SK-N-SH treated with all-trans-retinoic acid at 6 μM for 48 hours (cell line): ENCODE results near the gene GLIS2.

Experiments used
- ATAC-seq: fragments of 200-7000 bp; cut with Tn5 transposase; 3 replicates; pipeline ENCODE4 v1.9.1; 2020; ENCODE audit warnings: mild to moderate bottlenecking, moderate library complexity
- ARNTL ChIP-seq: fragments of 450-650 bp; formaldehyde crosslinking; IDR thresholded peaks from 2 replicates; pipeline ENCODE4 v1.5.0; 2020; ENCODE audit warnings: low read depth, mild to moderate bottlenecking, moderate library complexity, borderline replicate concordance
- BACH2 ChIP-seq: fragments of 250-450 bp; sonication (Bioruptor Pico); IDR thresholded peaks from 2 replicates; pipeline ENCODE4 v1.9.0; 2021; ENCODE audit warnings: mild to moderate bottlenecking, borderline replicate concordance
- CSDC2 ChIP-seq: fragments of 250-450 bp; sonication (Bioruptor Pico); IDR thresholded peaks from 2 replicates; pipeline ENCODE4 v1.5.0; 2020; ENCODE audit warnings: mild to moderate bottlenecking, moderate library complexity
- ESRRG ChIP-seq: fragments of 250-450 bp; sonication (Bioruptor Pico); IDR thresholded peaks from 2 replicates; pipeline ENCODE4 v1.6.1; 2021; ENCODE audit warnings: mild to moderate bottlenecking
- GLIS3 ChIP-seq: fragments of 250-450 bp; sonication (Bioruptor Pico); IDR thresholded peaks from 2 replicates; pipeline ENCODE4 v1.5.0; 2020; ENCODE audit warnings: mild to moderate bottlenecking, moderate library complexity
- ISL1 ChIP-seq: fragments of 250-450 bp; sonication (Bioruptor Pico); IDR thresholded peaks from 2 replicates; pipeline ENCODE4 v2.1.2; 2022; ENCODE audit warnings: mild to moderate bottlenecking, moderate library complexity
- OSR1 ChIP-seq: fragments of 250-450 bp; sonication (Bioruptor Pico); IDR thresholded peaks from 2 replicates; pipeline ENCODE4 v1.8.0; 2022; ENCODE audit warnings: moderate library complexity, mild to moderate bottlenecking, inconsistent platforms
- PPARA ChIP-seq: fragments of 250-450 bp; sonication (Bioruptor Pico); IDR thresholded peaks from 2 replicates; pipeline ENCODE4 v1.5.0; 2020; ENCODE audit warnings: mild to moderate bottlenecking, borderline replicate concordance
- RARB ChIP-seq: fragments of 250-450 bp; sonication (Bioruptor Pico); IDR thresholded peaks from 2 replicates; pipeline ENCODE4 v1.8.0; 2021; ENCODE audit warnings: mild to moderate bottlenecking, moderate library complexity
- SNAI2 ChIP-seq: fragments of 250-450 bp; sonication (Bioruptor Pico); IDR thresholded peaks from 2 replicates; pipeline ENCODE4 v1.5.0; 2020; ENCODE audit warnings: mild to moderate bottlenecking, moderate library complexity
- TCF4 ChIP-seq: fragments of 250-450 bp; sonication (Bioruptor Pico); IDR thresholded peaks from 2 replicates; pipeline ENCODE4 v1.8.0; 2021; ENCODE audit warnings: mild to moderate bottlenecking, moderate library complexity, borderline replicate concordance
- ZC3H10 ChIP-seq: fragments of 250-450 bp; sonication (Bioruptor Pico); IDR thresholded peaks from 2 replicates; pipeline ENCODE4 v1.5.1; 2021; ENCODE audit warnings: mild to moderate bottlenecking, moderate library complexity
- ZFP3 ChIP-seq: fragments of 250-450 bp; sonication (Bioruptor Pico); IDR thresholded peaks from 2 replicates; pipeline ENCODE4 v1.5.0; 2020; ENCODE audit warnings: mild to moderate bottlenecking, moderate library complexity
- ZFP30 ChIP-seq: fragments of 450-650 bp; formaldehyde crosslinking; IDR thresholded peaks from 2 replicates; pipeline ENCODE4 v1.5.0; 2022; ENCODE audit warnings: mild to moderate bottlenecking, moderate library complexity
- ZNF565 ChIP-seq: fragments of 450-650 bp; formaldehyde crosslinking; conservative IDR thresholded peaks from 2 replicates; pipeline ENCODE4 v1.5.0; 2020; ENCODE audit warnings: low read depth, mild to moderate bottlenecking, moderate library complexity
- ZNF70 ChIP-seq: fragments of 450-650 bp; formaldehyde crosslinking; IDR thresholded peaks from 2 replicates; pipeline ENCODE4 v1.5.0; 2020; ENCODE audit warnings: mild to moderate bottlenecking, moderate library complexity
- ZNF8 ChIP-seq: fragments of 450-650 bp; formaldehyde crosslinking; IDR thresholded peaks from 2 replicates; pipeline ENCODE4 v1.5.0; 2020; ENCODE audit warnings: mild to moderate bottlenecking, moderate library complexity
- TF ChIP-seq, protein P1 (sequence below): fragments of 250-450 bp; sonication (Bioruptor Pico); IDR thresholded peaks from 2 replicates; pipeline ENCODE4 v1.8.0; 2021; ENCODE audit warnings: low read depth, mild to moderate bottlenecking, moderate library complexity, borderline replicate concordance
- TF ChIP-seq, protein P2 (sequence below): fragments of 250-450 bp; sonication (Bioruptor Pico); IDR thresholded peaks from 2 replicates; pipeline ENCODE4 v1.8.0; 2020; ENCODE audit warnings: mild to moderate bottlenecking, moderate library complexity, borderline replicate concordance
- TF ChIP-seq, protein P3 (sequence below): fragments of 250-450 bp; sonication (Bioruptor Pico); IDR thresholded peaks from 2 replicates; pipeline ENCODE4 v1.5.1; 2020; ENCODE audit warnings: low read depth, mild to moderate bottlenecking, moderate library complexity
- TF ChIP-seq, protein P4 (sequence below): fragments of 250-450 bp; sonication (Bioruptor Pico); IDR thresholded peaks from 2 replicates; pipeline ENCODE4 v1.5.1; 2021; ENCODE audit warnings: mild to moderate bottlenecking, moderate library complexity

The GLIS2 gene

DNA sequence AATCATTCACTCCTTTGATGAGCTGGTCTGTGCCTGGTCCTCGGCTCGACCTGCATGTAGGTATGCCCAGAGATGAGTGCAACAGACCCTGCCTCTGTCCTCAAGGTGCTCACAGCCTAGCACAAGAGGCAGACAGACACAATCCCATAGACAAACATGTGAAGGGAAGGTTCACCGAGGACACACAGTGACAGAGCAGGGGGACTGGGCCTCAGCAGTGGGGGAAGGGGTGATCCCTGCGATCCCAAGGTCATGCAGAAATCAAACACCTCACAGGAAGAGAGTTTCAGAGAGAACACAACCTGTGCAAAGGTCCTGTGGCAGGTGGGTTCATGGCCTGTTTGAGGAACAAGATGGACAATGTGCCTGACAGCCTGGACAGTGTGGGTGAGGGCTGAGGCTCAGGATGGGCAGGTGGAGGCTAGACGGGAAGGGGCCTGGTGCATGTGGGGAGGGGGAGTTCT, 51.6 kb downstream of the GLIS2 start:
- ATAC-seq = no peak
- TF ChIP-seq ARNTL (CRISPR knock-in tag) (no peak), ZNF8 (CRISPR knock-in tag) (no peak), TCF4 (CRISPR knock-in tag) (no peak), RARB (CRISPR knock-in tag) (no peak), CSDC2 (CRISPR knock-in tag) (no peak), ISL1 (no peak), ZFP30 (CRISPR knock-in tag) (no peak), OSR1 (CRISPR knock-in tag) (no peak), ZNF70 (CRISPR knock-in tag) (no peak), SNAI2 (no peak), ZFP3 (CRISPR knock-in tag) (no peak), PPARA (no peak)
- TF ChIP-seq, protein P1, sequence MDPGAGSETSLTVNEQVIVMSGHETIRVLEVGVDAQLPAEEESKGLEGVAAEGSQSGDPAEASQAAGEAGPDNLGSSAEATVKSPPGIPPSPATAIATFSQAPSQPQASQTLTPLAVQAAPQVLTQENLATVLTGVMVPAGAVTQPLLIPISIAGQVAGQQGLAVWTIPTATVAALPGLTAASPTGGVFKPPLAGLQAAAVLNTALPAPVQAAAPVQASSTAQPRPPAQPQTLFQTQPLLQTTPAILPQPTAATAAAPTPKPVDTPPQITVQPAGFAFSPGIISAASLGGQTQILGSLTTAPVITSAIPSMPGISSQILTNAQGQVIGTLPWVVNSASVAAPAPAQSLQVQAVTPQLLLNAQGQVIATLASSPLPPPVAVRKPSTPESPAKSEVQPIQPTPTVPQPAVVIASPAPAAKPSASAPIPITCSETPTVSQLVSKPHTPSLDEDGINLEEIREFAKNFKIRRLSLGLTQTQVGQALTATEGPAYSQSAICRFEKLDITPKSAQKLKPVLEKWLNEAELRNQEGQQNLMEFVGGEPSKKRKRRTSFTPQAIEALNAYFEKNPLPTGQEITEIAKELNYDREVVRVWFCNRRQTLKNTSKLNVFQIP (CRISPR knock-in tag) = no peak

DNA sequence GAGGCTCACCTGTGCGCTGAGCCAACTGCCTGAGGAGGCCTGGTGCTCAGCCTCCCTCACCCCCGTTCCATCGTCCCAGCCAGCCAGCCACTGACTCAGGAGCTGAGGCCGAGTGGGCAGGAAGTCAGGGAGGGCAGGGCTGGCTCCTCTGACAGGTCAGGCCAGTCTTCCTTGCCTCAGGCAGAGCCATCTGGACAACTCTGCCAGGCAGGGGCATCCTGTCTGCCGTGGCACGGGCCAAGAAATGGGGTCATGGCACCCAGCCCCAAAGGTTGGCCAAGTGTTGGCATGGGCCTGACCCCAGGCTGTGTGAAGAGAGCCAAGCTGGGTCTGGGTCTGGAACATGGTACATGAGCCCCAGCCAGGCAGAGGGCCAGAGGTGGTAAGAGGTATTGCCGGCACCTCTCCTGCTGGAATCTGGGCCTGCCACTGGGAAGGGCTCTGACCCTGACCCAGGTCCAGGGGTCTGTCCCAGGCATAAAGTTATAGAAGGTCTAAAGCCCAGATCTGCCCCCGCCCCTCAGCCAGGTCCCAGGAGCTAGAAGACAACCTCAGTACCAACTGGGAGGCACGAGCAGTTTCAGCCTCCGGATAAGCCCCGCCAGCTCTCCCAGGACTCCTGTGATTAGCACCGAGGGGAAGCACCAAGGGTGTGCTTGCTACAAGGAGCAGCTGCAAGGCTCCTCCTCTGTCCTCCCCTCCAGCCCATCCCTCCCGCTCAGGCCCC, 53.3 kb downstream of the GLIS2 start:
- TF ChIP-seq PPARA (no peak), TCF4 (CRISPR knock-in tag) (0 out of 2 replicates have a peak, but pooled peaks have one; percentile 27)
- TF ChIP-seq, all 23 proteins: peak for 1
- peak; percentile 58 for ATAC-seq

DNA sequence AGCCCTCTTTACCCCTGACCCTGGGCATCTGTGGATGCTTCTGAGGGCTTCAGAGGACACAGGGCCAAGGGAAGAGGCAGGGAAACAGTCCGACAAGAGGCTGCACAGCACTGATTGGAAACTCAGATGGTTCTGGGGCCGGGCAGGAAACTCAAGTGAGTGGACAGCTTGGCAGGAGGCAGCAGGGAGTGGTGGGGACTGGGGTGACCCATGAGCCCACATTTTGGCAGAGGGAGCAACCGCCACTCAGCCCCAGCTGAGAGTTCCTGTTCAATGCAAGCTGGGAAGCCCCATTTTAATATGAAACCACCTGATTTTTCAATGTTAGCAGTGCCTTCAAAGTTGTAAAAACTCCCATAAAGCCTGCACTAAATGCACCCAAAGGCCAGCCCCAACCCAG, 54.3 kb downstream of the GLIS2 start:
- ATAC-seq = no peak

DNA sequence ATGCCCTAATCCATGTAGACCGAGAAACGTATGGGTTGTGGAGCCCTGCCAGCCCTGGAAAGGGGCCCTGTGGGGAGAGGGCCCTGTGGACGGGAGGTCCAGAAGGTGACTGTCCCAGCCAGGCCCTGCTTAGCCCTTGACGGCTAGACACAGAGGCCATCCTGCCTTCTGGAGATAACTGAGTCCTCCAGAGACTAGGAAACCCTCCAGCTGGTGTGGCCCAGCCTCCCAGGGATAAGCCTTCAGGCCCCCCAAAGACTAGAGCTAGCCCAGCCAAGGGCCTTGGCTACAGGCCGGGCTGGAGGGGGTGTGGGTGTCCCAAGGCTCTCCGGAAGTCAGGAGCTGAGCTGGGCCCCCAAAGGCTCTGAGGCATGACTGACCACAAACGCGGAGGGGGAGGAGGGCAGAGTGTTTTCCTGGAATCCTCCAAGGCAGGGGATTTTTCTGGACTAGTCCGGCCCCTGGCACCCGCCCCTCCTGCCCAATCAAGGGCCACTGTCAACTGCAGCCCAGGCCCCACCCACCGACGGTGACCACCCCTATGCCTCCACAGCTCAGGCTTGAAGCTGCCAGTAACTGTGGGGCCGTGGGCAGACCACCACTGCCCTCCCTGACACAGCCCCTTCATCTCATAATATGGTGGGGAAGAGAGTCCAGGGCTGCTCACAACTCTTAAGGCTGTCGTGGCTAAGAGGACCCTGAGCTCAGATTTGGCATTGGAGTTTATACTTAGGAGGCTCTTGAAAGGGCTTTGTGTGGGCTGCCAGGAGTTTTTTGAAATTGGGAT, 54.9 kb downstream of the GLIS2 start:
- TF ChIP-seq TCF4 (CRISPR knock-in tag) (no peak), ISL1 (no peak), ZNF70 (CRISPR knock-in tag) (no peak), PPARA (no peak), ESRRG (CRISPR knock-in tag) (no peak), SNAI2 (no peak), ZFP30 (CRISPR knock-in tag) (no peak), ZNF565 (CRISPR knock-in tag) (no peak)
- no peak for ATAC-seq

More for the DNA sequence above, 54.3 kb downstream of the GLIS2 start:
- no peak for TF ChIP-seq GLIS3 (CRISPR knock-in tag)
- no peak for TF ChIP-seq ZC3H10 (CRISPR knock-in tag)
- TF ChIP-seq SNAI2 = no peak
- TF ChIP-seq, protein P2, sequence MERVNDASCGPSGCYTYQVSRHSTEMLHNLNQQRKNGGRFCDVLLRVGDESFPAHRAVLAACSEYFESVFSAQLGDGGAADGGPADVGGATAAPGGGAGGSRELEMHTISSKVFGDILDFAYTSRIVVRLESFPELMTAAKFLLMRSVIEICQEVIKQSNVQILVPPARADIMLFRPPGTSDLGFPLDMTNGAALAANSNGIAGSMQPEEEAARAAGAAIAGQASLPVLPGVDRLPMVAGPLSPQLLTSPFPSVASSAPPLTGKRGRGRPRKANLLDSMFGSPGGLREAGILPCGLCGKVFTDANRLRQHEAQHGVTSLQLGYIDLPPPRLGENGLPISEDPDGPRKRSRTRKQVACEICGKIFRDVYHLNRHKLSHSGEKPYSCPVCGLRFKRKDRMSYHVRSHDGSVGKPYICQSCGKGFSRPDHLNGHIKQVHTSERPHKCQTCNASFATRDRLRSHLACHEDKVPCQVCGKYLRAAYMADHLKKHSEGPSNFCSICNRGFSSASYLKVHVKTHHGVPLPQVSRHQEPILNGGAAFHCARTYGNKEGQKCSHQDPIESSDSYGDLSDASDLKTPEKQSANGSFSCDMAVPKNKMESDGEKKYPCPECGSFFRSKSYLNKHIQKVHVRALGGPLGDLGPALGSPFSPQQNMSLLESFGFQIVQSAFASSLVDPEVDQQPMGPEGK (CRISPR knock-in tag) = no peak
- TF ChIP-seq PPARA = no peak
- TF ChIP-seq BACH2 (CRISPR knock-in tag) = no peak
- no peak for TF ChIP-seq TCF4 (CRISPR knock-in tag)
- TF ChIP-seq, protein P3, sequence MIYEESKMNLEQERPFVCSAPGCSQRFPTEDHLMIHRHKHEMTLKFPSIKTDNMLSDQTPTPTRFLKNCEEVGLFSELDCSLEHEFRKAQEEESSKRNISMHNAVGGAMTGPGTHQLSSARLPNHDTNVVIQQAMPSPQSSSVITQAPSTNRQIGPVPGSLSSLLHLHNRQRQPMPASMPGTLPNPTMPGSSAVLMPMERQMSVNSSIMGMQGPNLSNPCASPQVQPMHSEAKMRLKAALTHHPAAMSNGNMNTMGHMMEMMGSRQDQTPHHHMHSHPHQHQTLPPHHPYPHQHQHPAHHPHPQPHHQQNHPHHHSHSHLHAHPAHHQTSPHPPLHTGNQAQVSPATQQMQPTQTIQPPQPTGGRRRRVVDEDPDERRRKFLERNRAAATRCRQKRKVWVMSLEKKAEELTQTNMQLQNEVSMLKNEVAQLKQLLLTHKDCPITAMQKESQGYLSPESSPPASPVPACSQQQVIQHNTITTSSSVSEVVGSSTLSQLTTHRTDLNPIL (CRISPR knock-in tag) = no peak
- TF ChIP-seq ZNF70 (CRISPR knock-in tag) = no peak
- TF ChIP-seq CSDC2 (CRISPR knock-in tag) = no peak
- TF ChIP-seq, protein P4, sequence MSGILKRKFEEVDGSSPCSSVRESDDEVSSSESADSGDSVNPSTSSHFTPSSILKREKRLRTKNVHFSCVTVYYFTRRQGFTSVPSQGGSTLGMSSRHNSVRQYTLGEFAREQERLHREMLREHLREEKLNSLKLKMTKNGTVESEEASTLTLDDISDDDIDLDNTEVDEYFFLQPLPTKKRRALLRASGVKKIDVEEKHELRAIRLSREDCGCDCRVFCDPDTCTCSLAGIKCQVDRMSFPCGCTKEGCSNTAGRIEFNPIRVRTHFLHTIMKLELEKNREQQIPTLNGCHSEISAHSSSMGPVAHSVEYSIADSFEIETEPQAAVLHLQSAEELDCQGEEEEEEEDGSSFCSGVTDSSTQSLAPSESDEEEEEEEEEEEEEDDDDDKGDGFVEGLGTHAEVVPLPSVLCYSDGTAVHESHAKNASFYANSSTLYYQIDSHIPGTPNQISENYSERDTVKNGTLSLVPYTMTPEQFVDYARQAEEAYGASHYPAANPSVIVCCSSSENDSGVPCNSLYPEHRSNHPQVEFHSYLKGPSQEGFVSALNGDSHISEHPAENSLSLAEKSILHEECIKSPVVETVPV (CRISPR knock-in tag) = no peak
